ENCODE measurements around the gene CTPS1. TPM values are rescaled to one million over a fixed set of nuclear protein-coding genes. Genes with fewer than 3 reads are reported as not detected.
A peak's percentile ranks its signal among the peaks of the same experiment; 100 is the strongest.

The CTPS1 gene
- total RNA-seq, 1 experiment from 2014 or later, result 34.4 TPM

DNA sequence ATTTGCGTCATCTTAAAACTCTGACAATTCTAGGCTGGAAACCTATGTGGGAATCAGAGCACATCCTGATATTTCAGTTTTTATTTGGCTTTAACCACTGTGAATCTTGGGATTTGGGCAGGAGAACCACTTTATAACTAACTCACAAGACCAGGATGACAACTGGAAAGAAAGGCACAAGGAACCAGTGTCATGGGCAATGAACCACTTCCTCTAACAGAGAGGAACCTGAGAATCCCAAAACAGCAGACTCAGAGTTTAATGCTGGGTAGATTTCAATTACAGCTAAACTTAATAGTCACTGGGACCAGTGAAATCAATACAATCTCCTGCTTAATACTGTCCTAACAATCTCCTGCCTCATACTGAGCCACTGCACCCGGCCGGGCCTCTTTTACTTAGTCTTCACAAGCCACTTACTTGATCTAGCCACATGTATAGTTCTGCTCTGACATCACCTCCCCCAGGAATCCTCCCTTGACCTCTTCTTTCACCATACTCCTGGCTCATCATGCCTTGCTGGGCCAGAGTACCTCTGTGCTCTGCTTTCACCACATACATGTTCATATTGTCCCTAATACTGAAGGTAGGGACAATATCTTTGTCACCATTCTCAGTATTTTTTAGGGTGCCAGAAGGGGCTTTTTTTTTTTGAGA lies 62.2 kb downstream of the CTPS1 start:
- no peak overlapping the region for H3K4me3 ChIP-seq (ENCODE audit: low read length)
- no peak for DNase-seq
- no peaks in the 10 kb centered on the region for H3K27me3 ChIP-seq (ENCODE audit: low read length)
- no peaks in the 10 kb centered on the region for H4K20me1 ChIP-seq (ENCODE audit: insufficient read depth, low read depth, low read length)
- no peak overlapping the region for H3K9ac ChIP-seq (ENCODE audit: low read length)
- H3K27ac ChIP-seq (ENCODE audit: low read length), result no peak overlapping the region
- H3K4me1 ChIP-seq (ENCODE audit: low read length), result no peaks in the 10 kb centered on the region
- no peak overlapping the region for H3K4me2 ChIP-seq (ENCODE audit: low read depth, low read length, poor library complexity, severe bottlenecking)
- H2AFZ ChIP-seq (ENCODE audit: low read length), result no peak overlapping the region
- H3K9me2 ChIP-seq (replicated peaks; ENCODE audit: insufficient read depth, low read length), result no peaks in the 10 kb centered on the region
- no peaks in the 10 kb centered on the region for H3K79me2 ChIP-seq (ENCODE audit: low read length)
- H3K9me3 ChIP-seq (ENCODE audit: low read length), result no peaks in the 10 kb centered on the region
- H3K36me3 ChIP-seq (ENCODE audit: insufficient read depth, low read length), result peaks cover 31% of the 10 kb centered on the region; the same call in 1 of the 2 replicates

DNA sequence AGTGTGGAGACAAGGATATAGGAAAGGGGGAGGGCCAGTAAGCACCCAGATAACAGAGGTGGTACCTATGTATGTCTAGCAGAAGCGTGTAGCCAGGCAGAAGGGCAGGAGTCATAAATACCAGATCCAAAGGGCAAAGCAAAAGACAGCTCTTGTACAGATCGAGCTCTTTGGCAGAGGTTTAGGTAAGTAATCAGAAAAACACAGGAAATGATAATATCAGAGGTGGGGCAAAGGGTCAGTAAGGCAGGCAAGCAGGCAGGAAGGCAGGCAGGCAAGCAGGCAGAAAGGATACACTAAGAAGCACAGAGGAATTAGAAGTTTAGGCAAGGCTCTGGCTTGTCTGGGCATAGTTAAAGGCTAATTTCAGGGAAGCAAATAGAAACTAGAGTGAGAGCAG lies 64.7 kb downstream of the CTPS1 start:
- peaks cover 27% of the 10 kb centered on the region; the same call in 1 of the 2 replicates for H3K36me3 ChIP-seq (ENCODE audit: insufficient read depth, low read length)
- H3K9me2 ChIP-seq (replicated peaks; ENCODE audit: insufficient read depth, low read length), result no peaks in the 10 kb centered on the region
- H3K4me2 ChIP-seq (ENCODE audit: low read depth, low read length, poor library complexity, severe bottlenecking), result no peak overlapping the region
- no peaks in the 10 kb centered on the region for H4K20me1 ChIP-seq (ENCODE audit: insufficient read depth, low read depth, low read length)
- H3K4me3 ChIP-seq (ENCODE audit: low read length), result no peak overlapping the region
- DNase-seq, result no peak
- no peak overlapping the region for H3K27ac ChIP-seq (ENCODE audit: low read length)
- H3K9ac ChIP-seq (ENCODE audit: low read length), result no peak overlapping the region
- H3K9me3 ChIP-seq (ENCODE audit: low read length), result no peaks in the 10 kb centered on the region
- no peaks in the 10 kb centered on the region for H3K4me1 ChIP-seq (ENCODE audit: low read length)
- H3K27me3 ChIP-seq (ENCODE audit: low read length), result no peaks in the 10 kb centered on the region
- no peaks in the 10 kb centered on the region for H3K79me2 ChIP-seq (ENCODE audit: low read length)
- H2AFZ ChIP-seq (ENCODE audit: low read length), result no peak overlapping the region

DNA sequence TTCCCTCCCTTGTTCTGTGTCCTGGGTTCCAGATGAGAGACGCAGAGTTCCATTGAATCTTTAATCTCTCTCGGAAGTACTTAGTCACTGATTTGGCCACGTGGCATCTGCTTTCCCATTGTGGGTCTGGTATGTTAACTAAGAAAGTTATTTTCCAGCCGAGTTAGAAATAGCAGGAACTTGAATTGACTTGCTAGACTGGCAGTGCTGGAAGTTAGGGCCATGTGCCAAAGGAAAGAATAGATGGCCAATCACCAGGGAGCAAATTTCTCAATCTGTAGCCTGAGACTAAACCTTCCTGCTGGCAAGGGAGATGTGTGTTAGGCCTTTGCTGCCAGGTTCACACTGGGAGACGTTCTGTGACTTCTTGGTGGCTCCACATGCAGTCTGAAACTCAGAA lies 66.2 kb downstream of the CTPS1 start:
- no peaks in the 10 kb centered on the region for H3K27me3 ChIP-seq (ENCODE audit: low read length)
- no peaks in the 10 kb centered on the region for H3K4me1 ChIP-seq (ENCODE audit: low read length)
- no peak overlapping the region for H3K9ac ChIP-seq (ENCODE audit: low read length)
- no peak overlapping the region for H3K4me2 ChIP-seq (ENCODE audit: low read depth, low read length, poor library complexity, severe bottlenecking)
- no peaks in the 10 kb centered on the region for H3K9me3 ChIP-seq (ENCODE audit: low read length)
- H4K20me1 ChIP-seq (ENCODE audit: insufficient read depth, low read depth, low read length), result no peaks in the 10 kb centered on the region
- no peak overlapping the region for H3K27ac ChIP-seq (ENCODE audit: low read length)
- DNase-seq, result no peak
- H3K9me2 ChIP-seq (replicated peaks; ENCODE audit: insufficient read depth, low read length), result no peaks in the 10 kb centered on the region
- no peak overlapping the region for H3K4me3 ChIP-seq (ENCODE audit: low read length)
- H2AFZ ChIP-seq (ENCODE audit: low read length), result no peak overlapping the region
- peaks cover 26% of the 10 kb centered on the region; the same call in 1 of the 2 replicates for H3K36me3 ChIP-seq (ENCODE audit: insufficient read depth, low read length)
- no peaks in the 10 kb centered on the region for H3K79me2 ChIP-seq (ENCODE audit: low read length)

DNA sequence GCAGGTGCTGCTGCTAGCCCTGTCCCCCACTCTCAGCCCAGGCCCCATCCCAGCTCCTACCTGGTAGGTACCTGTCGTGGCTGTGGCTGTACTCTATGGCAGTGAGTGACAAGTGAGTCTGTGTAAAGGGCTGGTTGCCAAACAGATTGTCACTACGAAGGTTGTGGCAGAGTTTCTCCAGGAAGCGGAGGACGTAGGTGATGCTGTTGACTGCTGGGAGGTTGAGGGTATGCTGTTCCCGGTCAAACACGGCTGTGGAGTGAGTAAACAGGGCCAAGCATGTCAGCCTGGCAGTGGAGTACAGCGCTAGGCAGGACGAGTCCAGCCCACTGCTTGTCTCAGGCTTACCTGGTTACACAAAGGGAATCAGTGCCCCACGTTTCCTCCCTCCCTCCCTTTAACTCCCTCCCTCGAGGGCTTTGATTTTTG lies 66.9 kb downstream of the CTPS1 start:
- H3K4me2 ChIP-seq (ENCODE audit: low read depth, low read length, poor library complexity, severe bottlenecking), result no peak overlapping the region
- no peak overlapping the region for H3K9ac ChIP-seq (ENCODE audit: low read length)
- DNase-seq, result no peak
- H3K9me2 ChIP-seq (replicated peaks; ENCODE audit: insufficient read depth, low read length), result no peaks in the 10 kb centered on the region
- H3K27ac ChIP-seq (ENCODE audit: low read length), result no peak overlapping the region
- no peak overlapping the region for H3K4me3 ChIP-seq (ENCODE audit: low read length)
- no peaks in the 10 kb centered on the region for H3K4me1 ChIP-seq (ENCODE audit: low read length)
- H3K79me2 ChIP-seq (ENCODE audit: low read length), result peaks cover 3% of the 10 kb centered on the region; the same call in 1 of the 2 replicates
- H3K9me3 ChIP-seq (ENCODE audit: low read length), result no peaks in the 10 kb centered on the region
- no peaks in the 10 kb centered on the region for H4K20me1 ChIP-seq (ENCODE audit: insufficient read depth, low read depth, low read length)
- no peak overlapping the region for H2AFZ ChIP-seq (ENCODE audit: low read length)
- H3K27me3 ChIP-seq (ENCODE audit: low read length), result no peaks in the 10 kb centered on the region
- peaks cover 27% of the 10 kb centered on the region; the same call in 1 of the 2 replicates for H3K36me3 ChIP-seq (ENCODE audit: insufficient read depth, low read length)

DNA sequence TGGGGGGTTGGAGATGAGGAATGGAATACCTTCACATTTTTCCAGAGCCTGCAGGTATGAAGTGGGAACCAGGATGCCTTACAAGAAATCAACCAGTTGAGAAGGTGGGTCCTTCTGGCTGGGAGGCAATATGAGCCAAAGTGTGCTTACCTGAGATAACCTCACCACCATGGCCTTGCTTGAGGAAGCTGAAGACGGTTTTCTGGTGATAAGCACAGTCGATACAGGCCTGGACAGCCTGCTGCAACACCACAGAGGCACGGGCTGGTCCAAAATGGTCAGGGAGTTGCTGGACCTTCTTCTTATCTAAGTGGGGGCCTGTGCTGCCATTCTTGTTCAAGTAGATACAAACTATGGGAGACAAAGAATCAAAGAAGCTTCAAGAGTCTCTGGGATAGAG lies 69.0 kb downstream of the CTPS1 start:
- Histone ChIP-seq H3K4me3 (ENCODE audit: low read length) (no peak overlapping the region), H3K4me2 (ENCODE audit: low read depth, low read length, poor library complexity, severe bottlenecking) (no peak overlapping the region), H3K9me3 (ENCODE audit: low read length) (no peaks in the 10 kb centered on the region), H4K20me1 (ENCODE audit: insufficient read depth, low read depth, low read length) (no peaks in the 10 kb centered on the region), H3K9me2 (replicated peaks; ENCODE audit: insufficient read depth, low read length) (no peaks in the 10 kb centered on the region), H3K36me3 (ENCODE audit: insufficient read depth, low read length) (peaks cover 32% of the 10 kb centered on the region; the same call in 1 of the 2 replicates), H3K27me3 (ENCODE audit: low read length) (no peaks in the 10 kb centered on the region), H3K27ac (ENCODE audit: low read length) (no peak overlapping the region), H3K79me2 (ENCODE audit: low read length) (peaks cover 5% of the 10 kb centered on the region; the same call in 1 of the 2 replicates), H2AFZ (ENCODE audit: low read length) (no peak overlapping the region), H3K9ac (ENCODE audit: low read length) (no peak overlapping the region), H3K4me1 (ENCODE audit: low read length) (peaks cover 7% of the 10 kb centered on the region)
- no peak for DNase-seq

DNA sequence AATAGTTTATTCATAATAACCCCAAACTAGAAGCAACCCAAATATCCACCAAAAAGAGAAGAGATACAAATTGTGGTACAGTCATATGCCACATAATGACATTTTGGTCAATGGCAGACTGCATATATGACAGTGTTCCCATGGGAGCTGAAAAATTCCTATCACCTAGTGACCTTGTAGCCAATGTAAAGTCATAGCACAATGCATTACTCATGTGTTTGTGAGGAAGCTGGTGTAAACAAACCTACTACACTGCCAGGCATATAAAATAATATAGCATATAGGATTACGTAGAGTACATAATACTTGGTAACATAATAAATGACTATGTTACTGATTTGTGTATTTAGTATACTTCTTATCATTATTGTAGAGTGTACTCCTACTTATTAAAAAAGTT lies 71.5 kb downstream of the CTPS1 start:
- Histone ChIP-seq H3K27ac (ENCODE audit: low read length) (no peak overlapping the region), H3K4me1 (ENCODE audit: low read length) (peaks cover 12% of the 10 kb centered on the region), H3K4me3 (ENCODE audit: low read length) (no peak overlapping the region), H3K9me2 (replicated peaks; ENCODE audit: insufficient read depth, low read length) (no peaks in the 10 kb centered on the region), H3K9me3 (ENCODE audit: low read length) (no peaks in the 10 kb centered on the region), H3K27me3 (ENCODE audit: low read length) (no peaks in the 10 kb centered on the region), H3K79me2 (ENCODE audit: low read length) (peaks cover 5% of the 10 kb centered on the region; the same call in 1 of the 2 replicates), H3K9ac (ENCODE audit: low read length) (no peak overlapping the region), H2AFZ (ENCODE audit: low read length) (no peak overlapping the region), H4K20me1 (ENCODE audit: insufficient read depth, low read depth, low read length) (no peaks in the 10 kb centered on the region), H3K4me2 (ENCODE audit: low read depth, low read length, poor library complexity, severe bottlenecking) (no peak overlapping the region), H3K36me3 (ENCODE audit: insufficient read depth, low read length) (peaks cover 25% of the 10 kb centered on the region)
- DNase-seq, result no peak

DNA sequence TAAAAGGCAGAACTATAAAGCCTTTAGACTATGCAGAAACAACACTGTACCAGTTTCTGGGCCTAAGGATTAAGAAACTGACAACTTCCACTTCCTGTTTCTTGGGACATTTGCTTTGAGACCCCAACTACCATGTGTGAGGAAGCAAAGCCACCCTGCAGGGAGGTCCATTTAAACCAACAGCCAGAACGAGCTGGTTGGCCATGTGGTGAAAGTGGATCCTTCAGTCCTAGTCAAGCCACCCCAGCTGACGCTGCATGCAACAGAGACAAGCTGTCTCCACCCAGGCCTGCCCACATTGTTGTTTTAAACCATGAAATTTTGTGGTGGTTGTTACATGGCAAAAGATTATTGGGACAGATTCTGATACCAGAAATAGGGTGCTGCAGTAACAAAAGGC lies 73.8 kb downstream of the CTPS1 start:
- Histone ChIP-seq H2AFZ (ENCODE audit: low read length) (no peak overlapping the region), H3K9me2 (replicated peaks; ENCODE audit: insufficient read depth, low read length) (no peaks in the 10 kb centered on the region), H3K27me3 (ENCODE audit: low read length) (no peaks in the 10 kb centered on the region), H3K9ac (ENCODE audit: low read length) (peak overlapping the region; percentile 18; the same call in 1 of the 2 replicates), H3K27ac (ENCODE audit: low read length) (peak overlapping the region; percentile 65), H3K36me3 (ENCODE audit: insufficient read depth, low read length) (peaks cover 19% of the 10 kb centered on the region), H3K4me1 (ENCODE audit: low read length) (peaks cover 12% of the 10 kb centered on the region), H3K4me3 (ENCODE audit: low read length) (no peak overlapping the region), H3K79me2 (ENCODE audit: low read length) (peaks cover 5% of the 10 kb centered on the region; the same call in 1 of the 2 replicates), H3K4me2 (ENCODE audit: low read depth, low read length, poor library complexity, severe bottlenecking) (no peak overlapping the region), H3K9me3 (ENCODE audit: low read length) (no peaks in the 10 kb centered on the region), H4K20me1 (ENCODE audit: insufficient read depth, low read depth, low read length) (no peaks in the 10 kb centered on the region)
- DNase-seq, result peak; percentile 66

- H3K4me1 ChIP-seq (ENCODE audit: low read length), result peaks cover 12% of the 10 kb centered on the region
- H3K79me2 ChIP-seq (ENCODE audit: low read length), result 0 out of 2 replicates have a peak, but pooled peaks cover 6% of the 10 kb centered on the region
- no peaks in the 10 kb centered on the region for H4K20me1 ChIP-seq (ENCODE audit: insufficient read depth, low read depth, low read length)
- H3K27me3 ChIP-seq (ENCODE audit: low read length), result no peaks in the 10 kb centered on the region
- H2AFZ ChIP-seq (ENCODE audit: low read length), result no peak overlapping the region
- H3K36me3 ChIP-seq (ENCODE audit: insufficient read depth, low read length), result peaks cover 16% of the 10 kb centered on the region
- DNase-seq, result no peak
- H3K9me2 ChIP-seq (replicated peaks; ENCODE audit: insufficient read depth, low read length), result no peaks in the 10 kb centered on the region
- H3K9ac ChIP-seq (ENCODE audit: low read length), result no peak overlapping the region
- no peak overlapping the region for H3K4me2 ChIP-seq (ENCODE audit: low read depth, low read length, poor library complexity, severe bottlenecking)
- H3K27ac ChIP-seq (ENCODE audit: low read length), result no peak overlapping the region
- H3K9me3 ChIP-seq (ENCODE audit: low read length), result no peaks in the 10 kb centered on the region
- no peak overlapping the region for H3K4me3 ChIP-seq (ENCODE audit: low read length)
These were observed 77.4 kb downstream of the CTPS1 start for GRCh38 chr1:41056907-41057306.

Measured in Karpas-422 (cell line).